ENCODE measurements around the gene MBD2.

DNA sequence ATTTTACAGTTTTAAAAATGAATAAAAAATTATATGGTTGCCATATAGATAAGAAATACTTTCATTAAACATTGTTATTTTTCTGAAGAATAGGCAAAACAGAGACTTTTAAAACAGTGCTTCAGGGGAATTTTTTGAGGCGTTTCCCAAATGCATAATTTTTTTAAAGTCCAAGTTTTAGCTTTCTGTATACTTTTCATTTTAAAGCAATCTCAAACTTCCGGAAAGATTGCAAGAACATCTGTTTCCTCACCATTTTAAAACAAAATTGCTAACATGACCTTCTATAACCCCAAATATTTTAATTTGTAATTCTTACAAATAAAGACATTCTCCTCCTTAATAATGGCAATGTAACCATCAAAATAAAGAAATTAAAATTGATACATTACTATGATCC, 15.1 kb upstream of the MBD2 start:
- TF ChIP-seq, protein P1, sequence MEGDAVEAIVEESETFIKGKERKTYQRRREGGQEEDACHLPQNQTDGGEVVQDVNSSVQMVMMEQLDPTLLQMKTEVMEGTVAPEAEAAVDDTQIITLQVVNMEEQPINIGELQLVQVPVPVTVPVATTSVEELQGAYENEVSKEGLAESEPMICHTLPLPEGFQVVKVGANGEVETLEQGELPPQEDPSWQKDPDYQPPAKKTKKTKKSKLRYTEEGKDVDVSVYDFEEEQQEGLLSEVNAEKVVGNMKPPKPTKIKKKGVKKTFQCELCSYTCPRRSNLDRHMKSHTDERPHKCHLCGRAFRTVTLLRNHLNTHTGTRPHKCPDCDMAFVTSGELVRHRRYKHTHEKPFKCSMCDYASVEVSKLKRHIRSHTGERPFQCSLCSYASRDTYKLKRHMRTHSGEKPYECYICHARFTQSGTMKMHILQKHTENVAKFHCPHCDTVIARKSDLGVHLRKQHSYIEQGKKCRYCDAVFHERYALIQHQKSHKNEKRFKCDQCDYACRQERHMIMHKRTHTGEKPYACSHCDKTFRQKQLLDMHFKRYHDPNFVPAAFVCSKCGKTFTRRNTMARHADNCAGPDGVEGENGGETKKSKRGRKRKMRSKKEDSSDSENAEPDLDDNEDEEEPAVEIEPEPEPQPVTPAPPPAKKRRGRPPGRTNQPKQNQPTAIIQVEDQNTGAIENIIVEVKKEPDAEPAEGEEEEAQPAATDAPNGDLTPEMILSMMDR (conservative IDR thresholded peaks at IDR 0.05 in 1 of 2, IDR thresholded peaks at IDR 0.05 in 1 of 2; ENCODE audit: extremely low read depth in 1 of 2, insufficient read depth in 1 of 2, low read depth in 1 of 2, low read length in 2 of 2): no peak
- no peak for TF ChIP-seq EZH2 (IDR thresholded peaks at IDR 0.05; ENCODE audit: borderline replicate concordance, low read length)
